ENCODE measurements around the gene TACR1.
A peak's percentile ranks its signal among the peaks of the same experiment; 100 is the strongest.

Gene TACR1

GRCh38 chr2:75142081-75142480, 57.2 kb downstream of the TACR1 start:
- no peak overlapping the region for H3K4me3 ChIP-seq (ENCODE audit: low read depth, low read length)
- POLR2A ChIA-PET = no interaction called here
- CTCF ChIA-PET = interaction anchor here (0.6 to 0.7 kb wide), 3 partner anchors 9 to 505 kb away, joined by 3 read pairs; no protein-coding TSS in a partner anchor
- no peaks in the 10 kb centered on the region for H3K36me3 ChIP-seq (ENCODE audit: control insufficient read depth in 2 of 2, insufficient read depth in 1 of 2, low read length in 2 of 2)
- no peaks in the 10 kb centered on the region for H3K9me3 ChIP-seq (ENCODE audit: control insufficient read depth, insufficient read depth, low read depth, low read length)
- peaks cover 16% of the 10 kb centered on the region for H3K4me1 ChIP-seq (ENCODE audit: control insufficient read depth, insufficient read depth, low read length)
- no peak overlapping the region for H3K27ac ChIP-seq (ENCODE audit: extremely low read depth, low read depth, low read length)
- no peak for TF ChIP-seq OSR2 (tag by site-specific recombination; IDR thresholded peaks at IDR 0.05)
- TF ChIP-seq YY2 (tag by site-specific recombination; IDR thresholded peaks at IDR 0.05) = no peak
- TF ChIP-seq ZSCAN16 (tag by site-specific recombination; IDR thresholded peaks at IDR 0.05) = no peak
- TF ChIP-seq ZSCAN30 (tag by site-specific recombination; IDR thresholded peaks at IDR 0.05) = no peak
- TF ChIP-seq ZNF23 (tag by site-specific recombination; IDR thresholded peaks at IDR 0.05; ENCODE audit: borderline replicate concordance) = no peak
- no peak for TF ChIP-seq ZNF16 (tag by site-specific recombination; IDR thresholded peaks at IDR 0.05; ENCODE audit: low read depth)
- TF ChIP-seq ELK4 (IDR thresholded peaks at IDR 0.05; ENCODE audit: borderline replicate concordance, low read depth, low read length) = no peak
- no peak for TF ChIP-seq ZNF549 (tag by site-specific recombination; IDR thresholded peaks at IDR 0.05)
- no peak for TF ChIP-seq SP7 (tag by site-specific recombination; IDR thresholded peaks at IDR 0.05)

GRCh38 chr2:75140288-75140687, 59.0 kb downstream of the TACR1 start:
- CTCF ChIA-PET = no interaction called here

GRCh38 chr2:75139171-75139570, 60.1 kb downstream of the TACR1 start:
- Histone ChIP-seq H3K9me3 (ENCODE audit: control insufficient read depth, insufficient read depth, low read depth, low read length) (no peaks in the 10 kb centered on the region), H3K36me3 (ENCODE audit: control insufficient read depth in 2 of 2, insufficient read depth in 1 of 2, low read length in 2 of 2) (no peaks in the 10 kb centered on the region), H3K4me1 (ENCODE audit: control insufficient read depth, insufficient read depth, low read length) (peaks cover 16% of the 10 kb centered on the region), H3K4me3 (ENCODE audit: low read depth, low read length) (no peak overlapping the region), H3K27ac (ENCODE audit: extremely low read depth, low read depth, low read length) (no peak overlapping the region)
- TF ChIP-seq YY2 (tag by site-specific recombination; IDR thresholded peaks at IDR 0.05) (no peak), ZNF549 (tag by site-specific recombination; IDR thresholded peaks at IDR 0.05) (no peak), ZNF626 (tag by site-specific recombination; IDR thresholded peaks at IDR 0.05) (no peak), ZNF133 (tag by site-specific recombination; IDR thresholded peaks at IDR 0.05) (no peak), ZXDB (tag by site-specific recombination; IDR thresholded peaks at IDR 0.05) (no peak), EGR2 (tag by site-specific recombination; IDR thresholded peaks at IDR 0.05; ENCODE audit: low read depth) (no peak)
- ChIA-PET POLR2A (no interaction called here), CTCF (no interaction called here)

More at GRCh38 chr2:75140288-75140687, 59.0 kb downstream of the TACR1 start:
- peak; percentile 98 for TF ChIP-seq PRDM4 (tag by site-specific recombination; IDR thresholded peaks at IDR 0.05)
- TF ChIP-seq ZNF645 (tag by site-specific recombination; IDR thresholded peaks at IDR 0.05) = no peak
- TF ChIP-seq ZNF350 (tag by site-specific recombination; IDR thresholded peaks at IDR 0.05) = no peak
- no peak for TF ChIP-seq ZNF791 (tag by site-specific recombination; IDR thresholded peaks at IDR 0.05)
- TF ChIP-seq FEZF1 (tag by site-specific recombination; IDR thresholded peaks at IDR 0.05) = peak; percentile 78
- TF ChIP-seq ZNF10 (tag by site-specific recombination; IDR thresholded peaks at IDR 0.05) = peak; percentile 52; the same call in 1 of the 2 replicates
- 0 out of 2 replicates have a peak, but pooled peaks have one; percentile 9 for TF ChIP-seq OSR2 (tag by site-specific recombination; IDR thresholded peaks at IDR 0.05)
- TF ChIP-seq ZNF777 (tag by site-specific recombination; IDR thresholded peaks at IDR 0.05; ENCODE audit: borderline replicate concordance) = no peak
- no peak for TF ChIP-seq SETDB1 (IDR thresholded peaks at IDR 0.05; ENCODE audit: insufficient read length, low read length)
- Histone ChIP-seq H3K4me1 (ENCODE audit: control insufficient read depth, insufficient read depth, low read length) (peaks cover 16% of the 10 kb centered on the region), H3K27ac (ENCODE audit: extremely low read depth, low read depth, low read length) (no peak overlapping the region), H3K36me3 (ENCODE audit: control insufficient read depth in 2 of 2, insufficient read depth in 1 of 2, low read length in 2 of 2) (no peaks in the 10 kb centered on the region), H3K9me3 (ENCODE audit: control insufficient read depth, insufficient read depth, low read depth, low read length) (no peaks in the 10 kb centered on the region), H3K4me3 (ENCODE audit: low read depth, low read length) (no peak overlapping the region)
- POLR2A ChIA-PET = no interaction called here

All from HEK293 (cell line).